H9 (cell line): ENCODE data around the gene DISP1. TPM values are rescaled to one million over a fixed set of nuclear protein-coding genes. Genes with fewer than 3 reads are reported as not detected.

Experiments
- DNase-seq: peaks from one replicate; pipeline ENCODE4 v3.0.0-alpha.2; 2017
- H2AFZ ChIP-seq: one replicate; pipeline ENCODE4 v1.6.1; 2013; ENCODE audit warnings: mild to moderate bottlenecking, low read length, control low read depth, moderate library complexity
- H2AK5ac ChIP-seq: 2 replicates; pipeline ENCODE4 v1.6.1; 2013; ENCODE audit warnings: low read length, control low read depth, mixed read lengths; ENCODE audit not compliant: insufficient read length
- H2BK120ac ChIP-seq: one replicate; pipeline ENCODE4 v1.6.1; 2013; ENCODE audit warnings: low read depth, mild to moderate bottlenecking, low read length, control low read depth, inconsistent platforms; ENCODE audit not compliant: poor library complexity, severe bottlenecking
- H2BK12ac ChIP-seq: 2 replicates; pipeline ENCODE4 v1.6.1; 2013; ENCODE audit warnings: low read length, control low read depth, mixed read lengths, low read depth; ENCODE audit not compliant: insufficient read length
- H2BK15ac ChIP-seq: 2 replicates; pipeline ENCODE4 v1.6.1; 2013; ENCODE audit warnings: low read depth, low read length, control low read depth
- H2BK20ac ChIP-seq: one replicate; pipeline ENCODE4 v1.6.1; 2013; ENCODE audit warnings: low read depth, mild to moderate bottlenecking, low read length, control low read depth, inconsistent platforms; ENCODE audit not compliant: poor library complexity, severe bottlenecking
- H2BK5ac ChIP-seq: 2 replicates; pipeline ENCODE4 v1.6.1; 2013; ENCODE audit warnings: low read length, control low read depth, mixed read lengths; ENCODE audit not compliant: insufficient read length
- H3K14ac ChIP-seq: 2 replicates; pipeline ENCODE4 v1.6.1; 2013; ENCODE audit warnings: low read length, control low read depth; ENCODE audit not compliant: insufficient read depth
- H3K18ac ChIP-seq: 2 replicates; pipeline ENCODE4 v1.6.1; 2013; ENCODE audit warnings: low read depth, mild to moderate bottlenecking, mixed read lengths, low read length, control low read depth; ENCODE audit not compliant: insufficient read length
- H3K23ac ChIP-seq: 2 replicates; pipeline ENCODE4 v1.6.1; 2013; ENCODE audit warnings: low read length, control low read depth, mixed read lengths, low read depth; ENCODE audit not compliant: insufficient read length
- H3K23me2 ChIP-seq: 2 replicates; pipeline ENCODE4 v1.6.1; 2013; ENCODE audit warnings: low read depth, mild to moderate bottlenecking, mixed read lengths, low read length, control low read depth; ENCODE audit not compliant: insufficient read length, poor library complexity, severe bottlenecking
- H3K27ac ChIP-seq: 2 replicates; pipeline ENCODE4 v1.5.1; 2013; ENCODE audit warnings: low read length, control low read depth, mixed read lengths, low read depth; ENCODE audit not compliant: insufficient read length
- H3K27me3 ChIP-seq: 2 replicates; pipeline ENCODE4 v1.6.1; 2013; ENCODE audit warnings: low read length, control low read depth, inconsistent platforms; ENCODE audit not compliant: insufficient read depth
- H3K4ac ChIP-seq: 2 replicates; pipeline ENCODE4 v1.6.1; 2013; ENCODE audit warnings: low read depth, mild to moderate bottlenecking, control low read depth, inconsistent platforms, low read length, moderate library complexity
- H3K4me1 ChIP-seq: 2 replicates; pipeline ENCODE4 v1.6.1; 2013; ENCODE audit warnings: low read length, control low read depth, inconsistent platforms; ENCODE audit not compliant: insufficient read depth
- H3K4me2 ChIP-seq: 2 replicates; pipeline ENCODE4 v1.6.1; 2013; ENCODE audit warnings: low read length, control low read depth, mixed read lengths; ENCODE audit not compliant: insufficient read length, insufficient read depth
- H3K56ac ChIP-seq: 2 replicates; pipeline ENCODE4 v1.6.1; 2013; ENCODE audit warnings: low read depth, mild to moderate bottlenecking, mixed read lengths, low read length, control low read depth; ENCODE audit not compliant: insufficient read length
- H3K79me1 ChIP-seq: 2 replicates; pipeline ENCODE4 v1.6.1; 2013; ENCODE audit warnings: low read depth, mild to moderate bottlenecking, moderate library complexity, low read length, control low read depth, inconsistent platforms; ENCODE audit not compliant: insufficient read depth, poor library complexity, severe bottlenecking
- H3K79me2 ChIP-seq: 2 replicates; pipeline ENCODE4 v1.6.1; 2013; ENCODE audit warnings: low read length, control low read depth, inconsistent platforms; ENCODE audit not compliant: insufficient read depth
- H3K9ac ChIP-seq: 2 replicates; pipeline ENCODE4 v1.6.1; 2013; ENCODE audit warnings: low read length, control low read depth, mixed read lengths; ENCODE audit not compliant: insufficient read length; ENCODE audit errors: extremely low read depth
- H3K9me3 ChIP-seq: one replicate; pipeline ENCODE4 v1.6.1; 2013; ENCODE audit warnings: low read depth, low read length, inconsistent platforms; ENCODE audit not compliant: control insufficient read depth
- H3T11ph ChIP-seq: one replicate; pipeline ENCODE4 v1.6.1; 2013; ENCODE audit warnings: mild to moderate bottlenecking, low read length, control low read depth, inconsistent platforms
- H4K20me1 ChIP-seq: one replicate; pipeline ENCODE4 v1.6.1; 2013; ENCODE audit not compliant: control insufficient read depth, insufficient read length, insufficient read depth
- H4K5ac ChIP-seq: 2 replicates; pipeline ENCODE4 v1.6.1; 2013; ENCODE audit warnings: low read depth, mild to moderate bottlenecking, mixed read lengths, low read length, control low read depth; ENCODE audit not compliant: insufficient read length
- H4K8ac ChIP-seq: replicated peaks from 2 replicates; pipeline ENCODE4 v1.6.1; 2013; ENCODE audit warnings: low read length, control low read depth, mixed read lengths, low read depth; ENCODE audit not compliant: insufficient read length
- H4K91ac ChIP-seq: 2 replicates; pipeline ENCODE4 v1.6.1; 2013; ENCODE audit warnings: low read depth, mild to moderate bottlenecking, moderate library complexity, mixed read lengths, low read length, control low read depth; ENCODE audit not compliant: insufficient read length
- H3K27ac Mint-ChIP-seq, 3 experiments: 2 replicates in 2 of 3; 3 replicates in 1 of 3; pipeline ENCODE4 v1.8.0; 2020 to 2021; ENCODE audit warnings: mixed read lengths in 3 of 3, mild to moderate bottlenecking in 1 of 3, moderate library complexity in 1 of 3
- H3K27me3 Mint-ChIP-seq: 2 replicates; pipeline ENCODE4 v1.8.0; 2021; ENCODE audit warnings: low read depth, mild to moderate bottlenecking, moderate library complexity, mixed read lengths
- H3K36me3 Mint-ChIP-seq, 3 experiments: 2 replicates in 2 of 3; 3 replicates in 1 of 3; pipeline ENCODE4 v1.8.0; 2020 to 2021; ENCODE audit warnings: low read depth in 3 of 3, mixed read lengths in 3 of 3; ENCODE audit not compliant: insufficient read depth in 1 of 3
- H3K4me1 Mint-ChIP-seq, 2 experiments: 2 replicates each; pipeline ENCODE4 v1.8.0; 2020; ENCODE audit warnings: mixed read lengths in 2 of 2
- H3K4me3 Mint-ChIP-seq, 2 experiments: 2 replicates in 1 of 2; 3 replicates in 1 of 2; pipeline ENCODE4 v1.8.0; 2020 to 2021; ENCODE audit warnings: mild to moderate bottlenecking in 2 of 2, mixed read lengths in 2 of 2, moderate library complexity in 1 of 2
- H3K9me3 Mint-ChIP-seq, 2 experiments: 2 replicates in 1 of 2; 3 replicates in 1 of 2; pipeline ENCODE4 v1.8.0; 2020; ENCODE audit warnings: mild to moderate bottlenecking in 2 of 2, mixed read lengths in 2 of 2, moderate library complexity in 1 of 2
- CTCF ChIP-seq: fragments of 200-600 bp; sonication (generic); conservative IDR thresholded peaks from 3 replicates; pipeline ENCODE4 v1.8.0; 2021; ENCODE audit warnings: antibody characterized with exemption, mild to moderate bottlenecking
- total RNA-seq: library from RNA; stranded (reverse); gene quantifications from 2 replicates; pipeline ENCODE4 v1.2.1, GENCODE V29; 2021

DISP1 gene
- total RNA-seq, 1 experiment from 2014 or later: 2.6 TPM

- Histone ChIP-seq H3K79me1 (no peaks in the 10 kb centered on the region), H3K79me2 (no peaks in the 10 kb centered on the region), H2AFZ (no peak overlapping the region), H3K27me3 (no peaks in the 10 kb centered on the region), H3K27ac (no peak overlapping the region), H3K23me2 (no peaks in the 10 kb centered on the region), H4K5ac (no peak overlapping the region), H2BK20ac (no peak overlapping the region), H4K20me1 (no peaks in the 10 kb centered on the region), H3K4me2 (no peak overlapping the region), H2BK12ac (no peak overlapping the region), H2BK15ac (no peak overlapping the region), H3K23ac (no peak overlapping the region), H2BK120ac (no peak overlapping the region), H3K4me1 (no peaks in the 10 kb centered on the region), H2BK5ac (no peak overlapping the region), H3K9ac (no peak overlapping the region), H3T11ph (no peak overlapping the region), H2AK5ac (no peak overlapping the region), H3K18ac (no peak overlapping the region), H4K8ac (no peak overlapping the region), H4K91ac (no peak overlapping the region), H3K4ac (no peak overlapping the region), H3K56ac (no peak overlapping the region), H3K9me3 (no peaks in the 10 kb centered on the region), H3K14ac (no peak overlapping the region)
- DNase-seq: no peak
- Mint-ChIP-seq H3K36me3 (no peaks in the 10 kb centered on the region), H3K4me3 (no peak overlapping the region), H3K4me1 (peaks cover 0 to 2% of the 10 kb centered on the region in 2 experiments; a peak in 1 of 4 replicates), H3K27me3 (peaks cover 6% of the 10 kb centered on the region), H3K27ac (no peak overlapping the region), H3K9me3 (peaks cover 0 to 5% of the 10 kb centered on the region in 2 experiments; a peak in 2 of 5 replicates)
- TF ChIP-seq CTCF: no peak
These were observed 16.7 kb upstream of the DISP1 start for GRCh38 chr1:222798116-222798515.
